HG03175 (cell line): ENCODE measurements around the gene SPEF2.
"Not testable (repeated sequence)": the region's sequence is repeated elsewhere in the genome, so short reads cannot be mapped to it uniquely, and the experiment has no call there.

Experiments used
- ATAC-seq: cut with Tn5 transposase; IDR thresholded peaks from one replicate; pipeline ENCODE4 v1.9.1; 2021; ENCODE audit warnings: mild to moderate bottlenecking, moderate library complexity; ENCODE audit not compliant: unreplicated experiment

SPEF2 gene

DNA sequence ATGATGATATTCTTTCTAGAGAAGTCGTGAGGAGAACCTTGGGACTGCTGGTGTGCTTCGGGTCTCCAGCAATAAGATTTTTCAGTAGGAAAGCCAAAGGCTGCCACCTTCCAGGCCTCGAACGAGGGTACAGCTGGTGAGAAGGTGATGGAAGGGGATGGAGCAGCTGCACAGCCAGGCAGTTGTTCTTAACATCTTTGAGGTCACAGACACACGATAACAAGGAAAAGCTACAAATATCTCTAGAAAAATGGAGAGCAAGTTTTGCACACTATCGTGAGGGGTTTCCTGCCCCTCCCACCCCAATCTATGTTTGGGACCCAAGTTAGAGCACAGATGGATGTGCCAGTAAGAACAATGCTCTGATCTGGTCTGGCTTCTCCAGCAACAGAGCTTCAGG is 232.2 kb downstream of the SPEF2 start:
- ATAC-seq: no peak

DNA sequence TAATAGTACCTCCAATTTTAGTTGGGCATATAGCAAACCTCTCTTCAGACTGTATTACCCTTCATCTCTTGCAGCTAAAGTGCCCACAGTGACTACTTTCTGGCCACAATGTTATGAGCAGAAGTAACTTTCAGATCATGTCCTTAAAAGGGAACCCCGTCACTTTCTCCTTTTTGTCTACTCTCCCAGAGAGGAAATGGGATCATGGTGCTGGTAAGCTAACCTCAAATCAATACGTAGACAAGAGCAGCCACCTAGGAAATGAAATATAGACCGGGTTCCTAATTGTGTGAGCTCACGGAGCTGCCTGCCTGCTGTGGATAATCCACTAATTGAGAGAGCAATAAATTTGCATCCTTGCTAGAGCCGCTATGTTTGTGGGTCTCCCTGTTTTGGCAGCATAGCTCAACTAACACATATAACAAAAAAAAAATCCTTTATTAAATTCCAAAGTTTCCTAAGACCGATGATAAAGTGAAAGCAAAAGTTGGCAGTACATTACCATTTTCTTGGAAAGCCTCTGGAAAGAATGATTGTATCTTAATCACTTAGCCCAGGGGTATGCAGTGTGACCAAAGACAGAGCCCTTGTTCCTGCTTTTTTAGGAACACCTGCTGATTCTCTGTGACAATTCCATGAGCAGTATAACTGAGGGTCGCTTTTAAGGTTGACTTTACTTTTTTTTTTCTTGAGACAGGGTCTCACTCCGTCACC is 233.5 kb downstream of the SPEF2 start:
- ATAC-seq: no peak

DNA sequence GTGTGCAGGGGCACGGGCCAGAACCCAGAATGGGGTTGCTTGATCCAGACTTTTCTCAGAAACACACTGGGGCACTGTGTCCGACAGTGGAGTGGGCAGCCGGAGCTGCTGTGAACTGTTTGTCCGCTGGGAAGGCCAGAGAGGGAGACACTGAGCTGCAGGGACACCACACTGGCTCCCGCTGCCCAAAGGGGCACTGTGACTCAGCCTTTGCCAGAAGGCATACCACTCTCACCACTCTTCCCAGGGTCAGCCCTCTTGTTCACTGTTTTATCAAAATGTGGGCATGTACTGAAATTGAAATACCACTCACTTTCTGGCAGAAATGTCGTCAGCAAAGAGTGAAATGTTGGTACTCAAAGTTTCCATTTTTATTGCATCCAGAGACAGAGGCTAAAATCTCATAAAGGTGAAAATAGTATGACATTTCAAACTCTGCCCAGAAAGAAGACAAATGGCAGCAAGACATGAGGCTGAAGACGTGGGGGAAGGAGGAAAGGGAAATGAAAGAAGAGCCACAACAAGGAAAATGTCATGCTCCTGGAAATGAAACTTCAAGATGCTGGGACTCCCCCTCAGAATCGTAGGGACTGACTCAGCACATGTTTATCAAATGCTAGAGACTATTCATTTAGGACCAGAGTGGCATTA is 234.5 kb downstream of the SPEF2 start:
- ATAC-seq: no peak

DNA sequence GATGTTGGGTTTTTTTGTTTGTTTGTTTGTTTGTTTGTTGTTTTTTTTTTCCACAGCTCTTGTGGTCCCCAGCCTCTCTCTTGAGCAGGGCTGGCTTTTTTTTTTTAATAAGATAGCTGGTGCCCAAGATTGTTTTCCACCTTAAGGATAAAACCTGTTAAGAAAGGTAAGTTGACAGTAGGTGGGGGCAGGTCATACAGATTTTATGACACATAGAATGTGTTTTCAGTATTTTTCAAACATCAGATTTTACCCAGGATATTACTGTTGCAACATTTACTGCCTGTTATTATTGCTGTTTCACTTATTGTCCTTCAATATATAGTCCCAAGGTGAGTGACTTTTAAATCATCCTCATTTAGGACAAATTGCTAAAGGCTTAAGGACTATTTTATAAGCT is 235.1 kb downstream of the SPEF2 start:
- ATAC-seq: no peak

DNA sequence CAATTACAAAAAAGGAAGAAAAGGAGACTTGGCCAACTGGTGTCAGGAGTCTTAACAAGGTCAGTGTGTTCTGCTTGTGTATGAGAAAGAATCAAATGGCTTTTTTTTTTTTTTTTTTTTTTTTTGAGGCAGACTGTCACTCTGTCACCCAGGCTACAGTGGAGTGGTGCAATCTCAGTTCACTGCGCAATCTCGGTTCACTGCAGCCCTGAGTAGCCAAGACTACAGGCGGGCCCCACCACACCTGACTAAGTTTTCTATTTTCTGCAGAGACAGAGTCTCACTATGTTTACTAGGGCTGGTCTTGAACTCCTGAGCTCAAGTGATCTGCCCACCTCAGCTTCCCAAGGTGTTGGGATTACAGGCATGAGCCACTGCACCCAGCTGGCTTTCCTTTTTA is 236.0 kb downstream of the SPEF2 start:
- ATAC-seq: no peak

DNA sequence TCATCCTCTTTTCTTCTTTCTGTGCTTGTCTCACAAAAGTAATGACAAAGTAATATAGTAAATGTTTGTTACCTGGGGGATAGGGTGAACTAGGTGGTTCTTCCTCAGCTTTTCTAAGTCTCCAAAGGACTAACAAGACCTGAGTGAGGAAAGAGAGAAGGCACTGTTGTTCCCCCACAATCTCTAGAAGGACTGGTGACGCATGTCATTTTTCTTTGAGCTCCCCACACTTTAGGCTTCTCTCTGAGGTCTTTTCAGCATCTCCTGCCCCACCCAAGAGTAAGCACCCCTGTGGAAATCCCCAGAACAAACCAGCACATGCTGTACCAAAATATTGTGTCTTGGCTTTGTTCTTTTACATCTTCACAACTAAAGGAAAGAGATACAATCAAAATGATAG is 236.6 kb downstream of the SPEF2 start:
- no peak for ATAC-seq

DNA sequence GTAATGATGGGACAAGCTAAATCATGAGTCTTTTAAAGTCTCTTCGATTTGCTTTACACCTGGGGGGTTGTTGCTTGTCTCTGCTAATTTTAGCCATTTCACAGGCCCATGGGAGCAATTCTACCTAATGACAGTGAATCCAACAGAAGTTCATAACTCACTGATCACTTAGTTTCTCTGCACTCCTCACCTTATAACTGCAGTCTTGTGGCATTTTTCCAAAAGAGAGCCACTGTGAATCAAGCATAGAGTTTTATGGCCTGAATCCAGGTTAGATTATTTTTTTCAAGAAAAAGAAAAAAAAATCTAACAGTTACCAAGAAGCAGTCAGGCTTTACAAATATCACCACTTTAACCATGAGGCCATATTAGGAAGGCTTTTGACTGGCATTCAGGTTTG is 237.5 kb downstream of the SPEF2 start:
- no peak for ATAC-seq

DNA sequence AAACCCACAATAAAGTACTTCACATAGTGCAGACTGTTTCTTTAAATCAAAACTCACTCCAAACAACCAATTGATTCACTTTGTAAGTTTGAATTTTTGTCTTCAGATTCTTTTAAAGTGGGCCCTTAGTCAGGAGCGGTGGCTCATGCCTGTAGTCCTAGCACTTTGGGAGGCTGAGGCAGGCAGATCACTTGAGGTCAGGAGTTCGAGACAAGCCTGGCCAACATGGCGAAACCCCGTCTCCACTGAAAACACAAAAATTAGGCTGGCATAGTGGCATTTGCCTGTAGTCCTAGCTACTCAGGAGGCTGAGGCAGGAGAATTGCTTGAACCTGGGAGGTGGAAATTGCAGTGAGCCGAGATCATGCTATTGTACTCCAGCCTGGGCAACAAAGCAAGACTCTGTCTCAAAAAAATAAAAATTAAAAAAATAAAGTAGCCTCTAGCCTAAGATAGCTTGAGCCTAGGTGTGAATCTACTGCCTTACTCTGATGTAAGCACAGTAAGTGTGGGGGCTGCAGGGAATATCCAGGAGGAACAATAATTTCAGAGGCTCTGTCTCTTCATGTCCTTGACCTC is 238.6 kb downstream of the SPEF2 start:
- ATAC-seq: not testable (repeated sequence)

DNA sequence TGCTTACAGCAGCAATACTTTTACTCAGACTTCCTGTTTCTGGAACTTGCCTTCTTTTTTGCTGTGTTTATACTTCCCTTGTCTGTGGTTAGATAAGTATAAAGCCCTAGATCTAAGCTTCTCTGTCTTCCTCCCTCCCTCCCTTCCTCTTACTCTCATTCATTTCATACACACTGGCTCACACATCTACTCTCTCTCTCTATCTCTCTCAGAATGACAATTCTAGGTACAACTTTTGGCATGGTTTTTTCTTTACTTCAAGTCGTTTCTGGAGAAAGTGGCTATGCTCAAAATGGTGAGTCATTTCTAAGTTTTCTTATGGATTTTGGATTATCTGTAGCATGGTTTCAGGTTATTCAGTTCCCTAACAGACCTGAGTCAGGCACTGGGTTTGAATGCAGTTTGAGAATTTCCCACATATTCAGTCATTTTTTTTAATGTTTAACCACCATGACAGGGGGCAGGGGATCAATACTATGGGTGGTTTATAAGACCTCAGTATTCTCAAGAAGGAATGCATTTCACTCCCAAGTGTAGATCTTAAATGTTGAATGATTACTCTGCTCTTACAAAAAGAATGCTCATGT is 239.2 kb downstream of the SPEF2 start, which contains the start of gene IL7R:
Gene IL7R, plus strand, starts transcription at position 127 of the 587 bp plus-strand sequence. Its CDS starts 87 bp downstream, at position 214.
- peak; percentile 47 for ATAC-seq

DNA sequence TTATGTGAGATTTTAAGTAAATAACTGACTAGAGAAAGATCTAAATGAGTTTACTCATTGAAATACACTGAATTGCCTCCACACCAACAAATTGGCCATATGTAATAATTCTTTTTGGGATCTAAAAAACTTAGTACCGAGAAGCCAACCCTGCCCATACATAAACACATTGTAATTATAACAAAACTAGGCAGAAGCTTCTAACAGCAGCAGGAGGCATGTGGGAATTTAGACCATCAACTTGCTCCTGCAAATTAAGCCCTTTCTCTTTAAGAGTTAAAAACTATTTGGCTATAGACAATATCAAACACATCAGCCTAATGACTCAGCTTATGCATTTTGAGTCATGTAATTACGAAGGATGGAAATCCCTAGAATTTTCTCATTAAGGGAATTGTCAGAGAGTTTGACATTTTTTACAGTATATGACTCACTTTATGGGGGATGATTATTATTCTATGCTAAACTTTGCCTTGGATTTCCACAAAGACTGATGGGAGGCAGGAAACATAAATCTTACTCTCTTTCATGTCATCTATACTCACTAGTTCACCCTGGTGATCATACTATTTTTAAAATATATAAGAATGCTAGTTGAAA is 240.0 kb downstream of the SPEF2 start:
- ATAC-seq: no peak

DNA sequence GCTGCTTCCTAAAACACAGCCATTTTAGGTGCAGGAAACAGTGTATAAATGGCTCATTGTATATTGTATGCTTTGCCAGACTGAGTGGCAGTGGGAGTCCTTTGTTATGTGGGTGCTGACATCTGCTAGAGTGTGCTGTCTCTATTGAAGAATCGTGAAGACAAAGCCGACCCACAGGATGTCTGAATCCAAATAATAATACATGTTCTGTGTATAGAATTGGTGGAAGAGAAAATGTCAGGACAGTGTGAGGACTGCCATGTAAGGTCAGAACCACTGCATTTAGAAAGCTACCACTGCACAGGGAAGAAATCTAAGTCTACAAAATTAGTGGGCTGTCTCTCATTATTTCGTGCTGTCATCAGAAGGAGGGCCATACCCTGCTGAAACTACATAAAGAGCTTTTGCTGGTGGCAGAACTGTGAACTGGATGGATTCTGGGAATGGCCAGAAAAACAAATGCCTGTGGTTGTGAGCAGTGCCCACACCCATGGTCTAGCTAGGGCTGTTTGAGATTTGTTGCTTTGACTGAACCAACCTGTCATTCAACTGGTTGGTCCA is 241.5 kb downstream of the SPEF2 start:
- no peak for ATAC-seq

DNA sequence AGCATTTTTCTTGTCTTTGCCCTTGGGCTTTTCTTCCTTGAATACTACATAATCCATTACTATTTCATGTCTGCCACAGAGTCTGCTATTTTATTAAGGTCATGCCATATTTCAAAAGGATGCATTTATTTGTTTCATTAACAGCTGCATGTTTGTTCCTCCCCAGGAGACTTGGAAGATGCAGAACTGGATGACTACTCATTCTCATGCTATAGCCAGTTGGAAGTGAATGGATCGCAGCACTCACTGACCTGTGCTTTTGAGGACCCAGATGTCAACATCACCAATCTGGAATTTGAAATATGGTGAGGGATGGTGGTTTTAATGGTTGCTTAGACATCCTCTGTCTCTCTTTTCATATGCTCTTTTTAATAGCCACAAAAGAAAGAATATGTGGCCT is 243.0 kb downstream of the SPEF2 start:
- no peak for ATAC-seq

DNA sequence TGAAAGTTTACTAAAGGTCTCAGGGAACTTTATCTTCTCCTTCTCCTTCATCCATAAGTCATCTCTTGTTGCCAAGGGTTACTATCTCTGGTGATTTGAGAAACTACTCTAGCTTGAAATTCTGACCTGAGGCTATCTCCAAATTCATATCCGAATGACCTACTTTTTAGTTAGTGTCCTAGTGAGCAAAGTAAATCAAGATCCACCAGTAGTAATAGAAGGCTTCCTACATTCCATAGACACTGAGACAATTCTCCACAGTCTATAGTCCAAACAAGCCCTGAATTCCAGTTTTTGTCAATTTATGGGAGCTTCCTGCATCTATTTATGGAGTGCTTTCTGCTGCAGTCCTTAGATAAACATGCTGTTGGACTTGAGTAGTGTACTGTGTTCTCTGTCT is 244.1 kb downstream of the SPEF2 start:
- no peak for ATAC-seq

DNA sequence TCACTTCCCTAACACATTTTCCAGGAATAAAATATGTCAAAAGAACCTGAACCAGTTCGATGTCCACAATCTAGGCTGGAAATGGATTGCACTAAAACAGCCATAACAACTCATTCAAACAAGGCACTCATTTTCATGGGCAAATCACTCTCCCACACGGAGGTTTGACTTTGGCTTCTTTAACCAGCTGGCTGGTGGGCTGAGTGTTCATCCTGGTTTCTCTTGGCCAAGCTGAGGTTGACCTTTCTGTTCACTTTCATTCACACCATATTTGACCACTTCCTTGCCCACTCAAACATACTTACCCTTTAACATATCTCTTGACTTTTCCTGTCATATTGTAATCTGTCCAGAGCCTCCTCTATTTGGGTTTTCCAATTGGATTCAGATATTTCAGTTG is 244.5 kb downstream of the SPEF2 start:
- no peak for ATAC-seq

DNA sequence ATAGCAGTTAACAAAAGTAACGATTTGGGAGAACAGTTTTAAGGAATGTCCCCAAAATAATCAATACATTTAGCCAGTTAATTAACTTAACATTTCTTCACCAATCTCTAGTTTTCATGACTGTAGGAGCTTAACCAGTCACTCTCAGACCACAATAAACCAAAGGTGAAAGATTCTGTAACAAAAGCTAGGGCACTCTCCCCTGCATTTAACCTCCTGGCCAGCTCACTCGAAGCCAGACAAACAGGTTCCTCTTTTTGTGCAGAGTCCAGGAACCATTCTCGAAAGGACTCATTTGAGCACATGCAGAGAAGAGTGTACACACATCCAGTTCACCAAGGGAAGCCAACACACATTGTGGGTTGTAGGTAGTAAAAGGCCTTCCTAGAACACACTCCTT is 245.5 kb downstream of the SPEF2 start:
- ATAC-seq: no peak
